HG02623 (cell line): Measurements from ENCODE around the gene GABRB2.
"Not testable (repeated sequence)": the region's sequence is repeated elsewhere in the genome, so short reads cannot be mapped to it uniquely, and the experiment has no call there.

Experiments used
- ATAC-seq: cut with Tn5 transposase; IDR thresholded peaks from one replicate; pipeline ENCODE4 v1.9.1; 2021; ENCODE audit warnings: moderate library complexity; ENCODE audit not compliant: unreplicated experiment

GABRB2 gene

GRCh38 chr5:161256957-161257356 lies 289.6 kb downstream of the GABRB2 start:
- no peak for ATAC-seq

- not testable (repeated sequence) for ATAC-seq
Measured at GRCh38 chr5:161252955-161253354, 293.6 kb downstream of the GABRB2 start.

DNA sequence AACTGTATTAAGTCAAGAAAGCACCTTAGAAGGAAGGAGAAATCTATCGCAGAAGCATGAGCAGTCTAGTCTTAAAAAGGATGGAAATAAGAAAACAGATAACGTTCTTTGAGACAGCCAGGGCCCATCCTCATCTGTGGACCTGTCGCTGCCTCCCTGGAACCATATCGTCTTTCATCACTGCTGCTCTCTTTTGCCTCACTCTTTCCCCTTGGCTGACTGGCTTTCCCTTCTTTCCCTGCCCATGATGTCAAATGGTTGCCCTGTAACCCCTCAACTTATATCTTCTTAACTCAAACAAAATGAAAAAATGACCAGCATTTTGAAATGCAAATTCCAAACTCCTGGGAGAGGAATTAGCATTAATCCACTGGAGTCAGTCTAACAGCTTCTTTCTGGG lies 299.8 kb downstream of the GABRB2 start:
- ATAC-seq: no peak

DNA sequence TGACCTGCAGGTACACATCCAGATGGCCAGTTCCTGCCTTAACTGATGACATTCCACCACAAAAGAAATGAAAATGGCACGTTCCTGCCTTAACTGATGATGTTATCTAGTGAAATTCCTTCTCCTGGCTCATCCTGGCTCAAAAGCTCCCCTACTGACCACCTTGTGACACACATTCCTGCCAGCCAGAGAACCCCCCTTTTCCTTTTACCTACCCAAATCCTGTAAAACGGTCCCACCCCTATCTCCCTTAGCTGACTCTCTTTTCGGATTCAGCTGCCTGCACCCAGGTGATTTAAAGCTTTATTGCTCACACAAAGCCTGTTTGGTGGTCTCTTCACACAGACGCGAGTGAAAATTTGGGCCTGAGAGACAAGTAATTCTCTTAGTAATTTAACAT lies 300.7 kb downstream of the GABRB2 start:
- not testable (repeated sequence) for ATAC-seq
